ENCODE measurements around the gene C8B. TPM values are rescaled to one million over a fixed set of nuclear protein-coding genes. Genes with fewer than 3 reads are reported as not detected.

Gene C8B
- total and polyA plus RNA-seq, 12 donors, result not detected

DNA sequence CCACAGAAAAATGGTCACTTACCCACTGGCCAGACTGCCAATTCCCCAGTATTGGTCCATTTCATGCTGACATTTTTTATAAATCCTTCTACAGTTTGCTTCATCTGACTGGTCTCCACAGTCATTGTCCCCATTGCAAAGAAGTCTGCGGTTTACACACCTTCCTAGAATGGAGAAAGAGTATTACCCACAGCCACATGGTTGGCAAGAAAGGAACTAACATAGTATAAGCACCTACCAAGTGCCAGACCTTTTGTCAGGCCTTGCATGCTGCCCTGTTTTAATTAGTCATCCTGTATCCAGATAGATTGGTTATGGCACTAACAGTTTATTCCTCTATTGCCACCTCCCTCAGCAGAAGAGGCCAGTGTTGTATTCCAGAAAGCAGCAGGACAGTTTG is 11.2 kb downstream of the C8B start:
- intact Hi-C loops (cut with DNase I), result no loop called here
- Histone ChIP-seq H3K9me3 (no peaks in the 10 kb centered on the region), H3K27me3 (peaks cover 0 to 13% (median 0%) of the 10 kb centered on the region in 7 donors), H3K36me3 (no peaks in the 10 kb centered on the region), H3K4me3 (no peak overlapping the region), H3K27ac (no peak overlapping the region), H3K4me1 (no peaks in the 10 kb centered on the region)
- 90 to 97% methylated on average over 1 of the region's 1 CpG for WGBS, 2 donors
- ATAC-seq (no peak), DNase-seq (no peak)
- TF ChIP-seq, protein P1, sequence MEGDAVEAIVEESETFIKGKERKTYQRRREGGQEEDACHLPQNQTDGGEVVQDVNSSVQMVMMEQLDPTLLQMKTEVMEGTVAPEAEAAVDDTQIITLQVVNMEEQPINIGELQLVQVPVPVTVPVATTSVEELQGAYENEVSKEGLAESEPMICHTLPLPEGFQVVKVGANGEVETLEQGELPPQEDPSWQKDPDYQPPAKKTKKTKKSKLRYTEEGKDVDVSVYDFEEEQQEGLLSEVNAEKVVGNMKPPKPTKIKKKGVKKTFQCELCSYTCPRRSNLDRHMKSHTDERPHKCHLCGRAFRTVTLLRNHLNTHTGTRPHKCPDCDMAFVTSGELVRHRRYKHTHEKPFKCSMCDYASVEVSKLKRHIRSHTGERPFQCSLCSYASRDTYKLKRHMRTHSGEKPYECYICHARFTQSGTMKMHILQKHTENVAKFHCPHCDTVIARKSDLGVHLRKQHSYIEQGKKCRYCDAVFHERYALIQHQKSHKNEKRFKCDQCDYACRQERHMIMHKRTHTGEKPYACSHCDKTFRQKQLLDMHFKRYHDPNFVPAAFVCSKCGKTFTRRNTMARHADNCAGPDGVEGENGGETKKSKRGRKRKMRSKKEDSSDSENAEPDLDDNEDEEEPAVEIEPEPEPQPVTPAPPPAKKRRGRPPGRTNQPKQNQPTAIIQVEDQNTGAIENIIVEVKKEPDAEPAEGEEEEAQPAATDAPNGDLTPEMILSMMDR (IDR thresholded peaks at IDR 0.05), result no peak

DNA sequence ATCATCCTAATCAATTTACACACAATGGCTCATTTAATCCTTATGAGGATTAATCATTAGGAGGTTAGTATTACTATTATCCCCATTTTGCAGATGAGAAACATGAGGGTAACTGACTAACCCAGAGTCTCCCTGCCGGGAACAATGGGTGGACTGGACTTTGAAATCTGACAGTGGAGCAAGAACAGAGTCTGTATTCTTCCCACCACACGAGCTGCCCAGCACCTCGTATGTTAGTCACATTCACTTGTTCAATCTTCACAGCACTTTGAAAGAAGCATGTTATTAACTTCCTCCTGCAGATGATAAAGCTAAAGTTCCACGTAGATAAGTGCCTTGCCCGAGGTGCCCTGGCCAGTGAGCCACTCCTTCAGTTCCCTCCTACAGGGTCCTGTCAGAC is 12.4 kb downstream of the C8B start:
- H3K9me3 ChIP-seq, result no peaks in the 10 kb centered on the region
- no peak overlapping the region for H3K27ac ChIP-seq
- TF ChIP-seq, protein P1 (IDR thresholded peaks at IDR 0.05), result no peak
- H3K27me3 ChIP-seq, result peaks cover 0 to 13% (median 0%) of the 10 kb centered on the region in 7 donors
- DNase-seq (no peak), ATAC-seq (no peak)
- H3K4me3 ChIP-seq, result no peak overlapping the region
- H3K36me3 ChIP-seq, result no peaks in the 10 kb centered on the region
- WGBS, 2 donors, result 46 to 47% methylated on average over 5 of the region's 5 CpGs
- no peaks in the 10 kb centered on the region for H3K4me1 ChIP-seq
- intact Hi-C loops (cut with DNase I), result no loop called here

DNA sequence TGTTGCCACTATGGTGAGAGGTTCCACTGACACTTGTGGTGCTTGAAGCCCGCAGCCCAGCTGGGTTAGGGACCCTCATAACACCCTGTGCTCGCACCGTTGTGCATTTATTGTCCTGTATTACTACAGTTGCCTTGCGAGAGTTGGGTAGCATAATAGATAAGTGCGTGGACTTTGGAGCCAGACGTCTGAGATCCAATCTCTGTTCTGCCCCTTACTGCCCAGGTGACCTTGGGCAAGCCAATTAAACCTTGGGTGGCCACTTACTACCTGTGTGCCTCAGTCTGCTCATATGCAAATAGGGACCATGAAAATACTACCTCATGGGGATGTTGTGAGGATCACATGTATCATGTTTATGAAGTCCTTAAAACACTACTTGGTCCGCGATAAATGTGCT is 13.3 kb downstream of the C8B start:
- 85 to 86% methylated on average over 8 of the region's 8 CpGs for WGBS, 2 donors
- no peaks in the 10 kb centered on the region for H3K36me3 ChIP-seq
- TF ChIP-seq, protein P1 (IDR thresholded peaks at IDR 0.05), result no peak
- ATAC-seq, result no peak
- H3K27ac ChIP-seq, result no peak overlapping the region
- no peak overlapping the region for H3K4me3 ChIP-seq
- H3K4me1 ChIP-seq, result no peaks in the 10 kb centered on the region
- H3K27me3 ChIP-seq, result peaks cover 0 to 13% (median 0%) of the 10 kb centered on the region in 7 donors
- intact Hi-C loops (cut with DNase I), result no loop called here
- H3K9me3 ChIP-seq, result no peaks in the 10 kb centered on the region
- DNase-seq, result no peak

DNA sequence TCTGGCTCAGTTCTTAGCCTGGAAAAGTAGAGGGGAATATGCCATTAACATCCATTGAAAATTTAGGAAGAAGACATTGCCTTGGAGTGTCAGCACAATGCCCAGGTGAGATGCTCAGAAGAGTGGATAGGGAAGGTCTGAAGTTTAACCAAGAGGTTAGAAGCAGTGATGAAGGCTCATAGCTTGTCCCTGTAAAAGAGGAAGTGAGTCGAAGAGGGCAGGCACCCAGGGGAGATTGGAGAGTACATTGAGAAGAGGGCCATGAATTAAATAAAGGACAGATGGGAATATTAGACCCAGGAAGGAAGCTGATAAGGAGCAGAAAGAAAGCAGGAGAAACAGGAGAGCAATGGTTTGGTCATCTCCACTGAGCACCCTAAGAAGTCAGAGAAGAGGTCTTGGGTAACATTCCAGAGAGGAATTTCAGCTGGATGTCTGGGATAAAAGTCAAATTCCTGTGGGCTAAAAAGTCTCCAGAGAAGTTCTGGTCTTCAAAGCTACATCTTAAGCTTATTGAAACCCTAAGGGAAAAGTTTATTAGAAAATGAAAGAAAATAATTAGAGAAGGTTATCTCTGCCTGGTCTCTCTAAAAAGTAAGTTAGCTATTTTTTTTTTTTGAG is 17.3 kb downstream of the C8B start:
- intact Hi-C loops (cut with DNase I), result no loop called here
- Histone ChIP-seq H3K27ac (no peak overlapping the region), H3K4me1 (no peaks in the 10 kb centered on the region), H3K27me3 (peaks cover 0 to 5% (median 0%) of the 10 kb centered on the region in 7 donors), H3K4me3 (no peak overlapping the region), H3K36me3 (no peaks in the 10 kb centered on the region), H3K9me3 (no peaks in the 10 kb centered on the region)
- DNase-seq, result no peak
- TF ChIP-seq, protein P1 (IDR thresholded peaks at IDR 0.05), result no peak
- 70 to 71% methylated on average over 1 of the region's 1 CpG for WGBS, 2 donors
- no peak for ATAC-seq

Measured in heart right ventricle (tissue), 16 donors.